ENCODE results near the gene SLIT3.
"Not testable (repeated sequence)": the region's sequence is repeated elsewhere in the genome, so short reads cannot be mapped to it uniquely, and the experiment has no call there.

Gene SLIT3

DNA sequence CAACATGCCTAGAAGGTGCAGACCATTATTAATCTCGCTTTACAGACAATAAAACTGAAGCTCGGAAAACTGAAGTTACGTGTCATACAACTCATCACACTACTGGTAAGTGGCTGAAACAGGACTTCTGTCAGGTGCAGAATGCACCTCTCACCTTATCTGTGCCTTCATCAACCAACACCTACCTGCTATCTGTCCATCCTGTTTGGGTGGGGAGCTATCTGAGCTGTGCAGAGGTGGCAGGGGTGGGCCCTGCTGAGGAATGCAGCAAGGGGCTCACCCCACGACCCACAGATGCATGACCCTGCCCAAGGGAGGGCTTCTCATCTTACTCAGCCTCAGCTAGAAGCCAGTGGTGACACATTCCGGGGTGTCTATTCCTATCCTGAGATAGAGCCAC lies 81.6 kb downstream of the SLIT3 start:
- no peak for DNase-seq (ENCODE audit: low read depth)

DNA sequence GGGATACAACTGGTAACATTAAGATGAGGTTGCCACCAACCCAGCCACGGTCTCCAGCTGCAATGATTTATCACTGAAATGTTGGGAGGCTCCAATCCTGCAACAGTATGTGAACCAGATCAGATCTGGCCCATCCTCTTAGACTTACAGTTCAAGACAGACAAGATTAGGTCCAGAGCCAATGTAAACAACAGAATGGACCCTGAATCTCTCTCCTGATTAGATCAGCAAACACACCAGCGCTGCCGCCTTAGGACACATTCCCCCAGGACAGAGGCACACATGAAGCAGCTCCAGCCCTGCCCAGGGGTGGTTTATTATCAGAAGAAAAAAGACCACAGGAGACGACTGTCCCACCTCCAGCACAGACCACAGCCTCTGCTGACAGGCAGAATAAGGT lies 82.1 kb downstream of the SLIT3 start:
- DNase-seq (ENCODE audit: low read depth) = no peak

DNA sequence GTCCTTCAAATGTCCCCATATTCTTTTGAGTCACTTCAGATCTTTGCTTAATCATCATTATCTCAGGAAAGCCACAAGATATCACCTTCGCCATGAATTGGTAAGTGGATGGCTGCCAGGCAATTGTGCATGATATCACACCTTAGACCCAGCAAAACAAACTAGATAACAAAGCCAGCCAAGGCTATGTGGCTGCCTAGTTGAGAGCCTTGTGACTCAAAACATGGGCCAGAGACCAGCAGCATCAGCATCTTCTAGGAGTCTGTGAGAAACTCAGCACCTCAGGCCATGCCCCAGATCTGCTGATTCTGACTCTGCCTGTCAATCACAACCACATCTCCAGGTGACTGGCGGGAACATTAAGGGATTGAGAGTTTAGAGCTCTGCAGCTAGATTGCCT lies 82.8 kb downstream of the SLIT3 start:
- no peak for DNase-seq (ENCODE audit: low read depth)

GRCh38 chr5:169216866-169217265 lies 84.1 kb downstream of the SLIT3 start:
- no peak for DNase-seq (ENCODE audit: low read depth)

DNA sequence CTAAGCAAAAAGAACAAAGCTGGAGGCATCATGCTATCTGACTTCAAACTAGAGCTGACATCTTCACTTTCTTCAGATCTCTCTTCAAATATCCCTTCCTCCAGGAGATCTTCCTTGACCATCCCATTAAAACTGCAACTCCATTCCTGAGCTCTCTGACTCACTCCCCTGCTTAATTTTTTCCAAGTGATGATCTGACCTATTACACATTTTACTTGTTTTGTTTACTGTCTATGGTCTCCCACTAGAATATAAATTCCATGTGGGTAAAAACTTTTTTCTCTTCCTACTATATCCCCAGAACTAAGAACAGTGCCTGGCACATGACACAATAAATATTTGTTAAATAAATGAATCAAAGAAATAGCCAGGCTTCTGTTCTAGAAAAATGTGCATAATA lies 87.5 kb downstream of the SLIT3 start:
- DNase-seq (ENCODE audit: low read depth) = no peak

DNA sequence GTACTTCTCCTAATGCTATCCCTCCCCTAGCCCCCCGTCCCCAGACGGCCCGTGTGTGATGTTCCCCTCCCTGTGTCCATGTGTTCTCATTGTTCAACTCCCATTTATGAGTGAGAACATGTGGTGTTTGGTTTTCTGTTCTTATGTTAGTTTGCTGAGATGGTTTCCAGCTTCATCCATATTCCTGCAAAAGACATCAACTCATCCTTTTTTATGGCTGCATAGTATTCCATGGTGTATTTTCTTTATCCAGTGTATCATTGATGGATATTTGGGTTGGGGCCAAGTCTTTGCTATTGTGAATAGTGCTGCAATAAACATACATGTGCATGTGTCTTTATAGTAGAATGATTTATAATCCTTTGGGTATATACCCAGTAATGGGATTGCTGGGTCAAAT lies 89.2 kb downstream of the SLIT3 start:
- DNase-seq (ENCODE audit: low read depth) = not testable (repeated sequence)

DNA sequence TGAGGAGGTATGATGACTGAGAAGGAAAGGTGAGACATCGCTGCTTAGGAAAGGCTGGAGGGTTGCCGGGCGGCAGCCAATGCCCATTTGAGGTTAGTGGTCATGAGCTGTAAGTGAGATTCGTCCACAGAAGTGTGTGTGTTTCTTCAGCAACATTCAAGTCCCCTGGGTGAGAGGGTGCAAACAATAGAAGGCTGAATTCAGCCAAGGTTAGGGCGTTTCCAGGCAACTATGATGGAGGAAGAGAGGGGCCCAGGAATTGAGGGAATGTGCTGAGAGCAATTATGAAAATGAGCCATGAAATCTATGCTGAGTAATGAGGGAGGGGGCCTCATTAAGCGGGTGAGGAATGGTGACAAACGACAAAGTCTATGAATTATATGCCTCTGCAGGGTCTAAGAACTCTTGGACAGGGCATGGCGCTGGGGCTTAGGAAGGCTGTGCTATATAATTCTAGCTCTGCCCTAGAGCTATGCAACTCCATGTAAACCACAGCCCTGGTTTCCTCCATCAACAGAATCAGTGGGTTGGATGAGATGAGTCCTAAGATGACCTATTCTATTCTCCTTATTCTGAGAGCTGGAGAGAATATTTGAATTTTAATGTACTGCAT lies 96.0 kb downstream of the SLIT3 start:
- DNase-seq (ENCODE audit: low read depth) = no peak

GRCh38 chr5:169202969-169203368 lies 98.0 kb downstream of the SLIT3 start:
- DNase-seq (ENCODE audit: low read depth) = no peak

GRCh38 chr5:169201597-169201996 lies 99.3 kb downstream of the SLIT3 start:
- DNase-seq (ENCODE audit: low read depth) = no peak

GRCh38 chr5:169200125-169200778 lies 100.7 kb downstream of the SLIT3 start:
- DNase-seq (ENCODE audit: low read depth) = no peak

GRCh38 chr5:169197343-169197742 lies 103.6 kb downstream of the SLIT3 start:
- no peak for DNase-seq (ENCODE audit: low read depth)

DNA sequence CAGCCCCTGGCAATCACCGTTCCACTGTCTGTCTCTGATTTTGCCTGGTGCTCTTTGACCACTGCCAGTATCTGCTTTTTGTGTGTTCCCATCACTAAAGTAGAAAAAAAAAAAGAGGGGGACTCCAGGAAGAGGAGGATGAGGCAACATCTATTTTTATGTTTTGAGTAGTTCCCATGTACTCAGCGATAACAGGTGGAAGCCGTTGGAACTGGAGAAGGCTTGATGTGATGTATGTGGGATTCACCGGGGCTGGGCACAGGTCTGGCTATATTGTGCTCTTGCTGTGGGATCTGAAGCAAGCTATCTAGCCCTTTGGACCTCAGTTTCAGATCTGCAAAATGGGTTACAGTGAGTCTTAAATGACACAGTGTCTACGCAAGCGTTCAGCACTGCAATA lies 104.9 kb downstream of the SLIT3 start:
- DNase-seq (ENCODE audit: low read depth) = no peak

DNA sequence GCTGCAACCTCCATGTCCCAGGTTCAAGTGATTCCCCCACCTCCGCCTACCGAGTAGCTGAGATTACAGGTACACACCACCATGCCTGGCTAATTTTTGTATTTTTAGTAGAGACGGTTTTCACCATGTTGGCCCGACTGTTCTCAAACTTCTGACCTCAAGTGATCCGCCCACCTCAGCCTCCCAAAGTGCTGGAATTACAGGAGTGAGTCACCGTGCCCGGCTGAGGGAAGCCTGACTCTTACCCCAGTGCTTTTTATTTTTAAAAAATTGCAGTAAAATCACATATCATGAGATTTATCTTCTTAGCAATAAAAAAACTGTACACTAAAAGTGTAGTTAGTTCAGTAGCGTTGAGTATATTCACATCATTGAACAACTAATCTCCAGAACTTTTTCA lies 105.3 kb downstream of the SLIT3 start:
- no peak for DNase-seq (ENCODE audit: low read depth)

DNA sequence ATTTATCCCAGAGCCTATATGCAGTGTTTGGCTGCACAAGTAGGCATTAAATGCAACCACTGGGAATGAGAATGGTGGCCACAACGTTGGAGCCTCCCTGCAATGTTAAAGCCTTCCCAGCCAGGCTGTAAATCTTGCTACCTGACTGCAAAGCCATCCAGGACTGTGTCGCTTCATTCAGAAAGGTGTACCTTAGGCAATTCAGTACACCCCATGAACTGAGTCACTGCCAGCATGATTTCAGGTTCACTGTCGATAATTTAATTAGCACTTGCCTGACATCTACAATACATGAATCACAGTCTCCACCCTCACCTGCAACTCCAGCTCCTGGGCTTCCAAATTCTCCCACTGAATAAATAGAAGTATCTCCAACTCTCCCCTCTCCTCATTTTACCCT lies 108.4 kb downstream of the SLIT3 start:
- no peak for DNase-seq (ENCODE audit: low read depth)

DNA sequence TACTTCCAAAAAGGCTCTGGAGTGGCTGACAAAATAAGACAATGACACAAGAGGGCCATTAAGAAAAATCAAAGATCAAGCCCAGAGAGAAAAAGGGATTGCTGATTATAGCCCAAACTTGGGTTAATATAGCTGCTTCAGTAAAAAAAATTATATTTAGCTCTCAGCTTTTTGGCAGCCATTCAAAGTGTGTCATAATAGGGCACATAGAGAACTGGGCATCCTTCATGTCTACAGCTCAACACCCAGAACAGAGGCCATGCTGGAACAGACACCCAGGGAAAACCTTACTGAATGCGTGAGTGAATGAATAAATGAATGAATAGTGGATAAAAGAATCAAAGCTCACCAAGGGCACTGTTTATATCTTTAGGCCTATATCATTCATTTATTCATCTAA lies 110.1 kb downstream of the SLIT3 start:
- DNase-seq (ENCODE audit: low read depth) = no peak

DNA sequence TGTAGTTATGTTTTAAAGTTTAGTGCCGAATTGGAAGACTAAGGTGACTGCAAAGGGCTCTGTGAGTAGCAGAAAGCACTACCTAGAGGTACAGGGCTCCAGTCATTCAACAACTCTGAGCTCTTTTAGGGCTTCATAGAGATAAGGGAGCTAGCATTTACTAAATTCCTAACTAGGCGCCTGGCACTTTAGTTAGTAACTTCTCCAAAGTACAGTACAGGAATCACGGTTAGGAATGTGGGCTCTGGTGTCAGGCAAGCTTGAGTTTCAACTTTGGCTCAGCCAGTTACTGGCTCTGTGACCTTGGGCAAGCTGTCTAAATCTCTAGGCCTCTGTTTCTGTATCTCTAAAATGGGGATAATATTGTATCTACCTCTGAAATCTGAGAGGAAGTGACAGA lies 115.3 kb downstream of the SLIT3 start:
- DNase-seq (ENCODE audit: low read depth) = no peak

DNA sequence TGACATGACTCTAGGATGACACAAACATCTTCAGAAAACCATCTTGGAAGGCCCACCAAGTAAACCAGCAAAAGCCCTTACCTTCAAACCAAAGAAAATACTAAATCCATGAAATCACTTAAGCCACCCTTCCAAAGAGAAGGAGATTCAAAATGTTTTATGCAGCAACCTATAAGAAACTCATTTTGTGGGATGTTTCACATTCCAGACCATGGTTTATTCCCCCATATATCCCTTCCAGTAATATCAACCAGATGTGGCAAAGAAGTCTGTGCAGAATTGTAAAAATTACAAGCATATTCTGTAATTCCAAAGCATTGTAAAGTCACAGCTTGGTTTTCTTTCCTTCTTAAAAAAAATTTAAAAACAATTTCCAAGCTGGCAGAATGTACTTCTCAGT lies 117.4 kb downstream of the SLIT3 start:
- no peak for DNase-seq (ENCODE audit: low read depth)

DNA sequence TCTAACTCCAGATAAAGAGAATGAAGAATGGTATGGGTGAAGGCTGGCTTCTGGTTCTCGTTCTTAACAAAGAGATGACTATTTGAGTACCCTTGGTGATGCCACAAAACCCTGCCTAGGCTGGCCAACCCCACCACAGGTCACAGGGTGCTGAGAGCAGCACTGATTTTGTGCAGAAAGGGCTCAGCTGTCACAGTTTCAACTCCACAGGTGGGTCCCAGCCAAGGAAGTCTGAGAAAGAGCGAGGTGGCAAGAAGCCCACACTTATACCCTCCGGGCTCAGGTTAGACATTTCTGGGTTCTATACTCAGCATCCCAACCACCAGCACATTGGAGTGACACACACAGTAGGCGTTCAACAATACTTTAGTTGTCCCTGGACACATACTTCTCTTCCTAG lies 118.1 kb downstream of the SLIT3 start:
- no peak for DNase-seq (ENCODE audit: low read depth)

DNA sequence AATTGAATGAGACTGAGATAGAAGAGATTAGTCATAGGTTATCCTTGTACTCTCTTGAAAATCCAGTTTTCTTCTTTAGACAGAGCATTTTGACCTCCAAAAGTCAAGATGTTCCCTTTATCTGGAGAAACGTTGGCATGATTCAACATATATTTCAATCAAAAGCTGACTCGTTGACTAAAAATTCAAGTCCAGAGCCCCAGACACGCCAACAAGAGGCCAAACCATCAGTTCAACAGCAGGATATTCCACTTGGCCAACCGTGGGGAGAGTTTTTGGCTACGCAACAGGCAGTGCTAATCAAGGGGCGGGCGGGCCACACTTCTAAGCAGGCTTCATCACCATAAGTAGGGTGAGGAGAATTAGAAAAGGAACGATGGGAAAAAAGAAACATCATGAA lies 119.1 kb downstream of the SLIT3 start:
- DNase-seq (ENCODE audit: low read depth) = no peak

GRCh38 chr5:169178754-169179153 lies 122.2 kb downstream of the SLIT3 start:
- no peak for DNase-seq (ENCODE audit: low read depth)

- DNase-seq (ENCODE audit: low read depth) = no peak
Measured at GRCh38 chr5:169178274-169178673, 122.7 kb downstream of the SLIT3 start.

GRCh38 chr5:169176709-169177694 lies 123.9 kb downstream of the SLIT3 start:
- DNase-seq (ENCODE audit: low read depth) = no peak

DNA sequence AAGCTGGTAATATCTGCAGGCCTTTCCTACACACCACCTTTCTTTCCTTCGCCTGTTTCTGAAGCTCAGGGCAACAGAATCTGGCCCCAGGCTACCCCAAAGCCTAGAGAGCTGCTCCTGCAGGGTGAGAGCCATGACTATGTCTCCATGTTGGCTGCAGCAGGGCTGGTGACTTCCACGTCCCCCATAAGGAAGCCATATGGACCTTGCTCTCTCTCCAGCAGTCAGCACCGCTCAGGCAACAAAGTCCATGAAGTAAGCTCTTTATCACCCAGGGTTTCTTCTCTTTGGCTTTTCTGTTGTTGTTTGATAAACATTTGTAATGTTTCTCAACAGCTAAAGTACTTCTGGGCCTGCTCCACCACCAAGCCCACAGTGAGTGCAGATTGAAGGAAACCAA lies 125.2 kb downstream of the SLIT3 start:
- DNase-seq (ENCODE audit: low read depth) = no peak
